Activated CD4-positive, alpha-beta T cell treated with anti-CD3 and anti-CD28 coated beads for 4 hours (primary cell): ENCODE measurements around the gene MAP3K10.
"Not testable (repeated sequence)": the region's sequence is repeated elsewhere in the genome, so short reads cannot be mapped to it uniquely, and the experiment has no call there.

ENCODE experiments used
- DNase-seq, 2 donors: peaks; one replicate each; pipeline ENCODE4 v3.0.0-alpha.2; 2020

MAP3K10 gene

DNA sequence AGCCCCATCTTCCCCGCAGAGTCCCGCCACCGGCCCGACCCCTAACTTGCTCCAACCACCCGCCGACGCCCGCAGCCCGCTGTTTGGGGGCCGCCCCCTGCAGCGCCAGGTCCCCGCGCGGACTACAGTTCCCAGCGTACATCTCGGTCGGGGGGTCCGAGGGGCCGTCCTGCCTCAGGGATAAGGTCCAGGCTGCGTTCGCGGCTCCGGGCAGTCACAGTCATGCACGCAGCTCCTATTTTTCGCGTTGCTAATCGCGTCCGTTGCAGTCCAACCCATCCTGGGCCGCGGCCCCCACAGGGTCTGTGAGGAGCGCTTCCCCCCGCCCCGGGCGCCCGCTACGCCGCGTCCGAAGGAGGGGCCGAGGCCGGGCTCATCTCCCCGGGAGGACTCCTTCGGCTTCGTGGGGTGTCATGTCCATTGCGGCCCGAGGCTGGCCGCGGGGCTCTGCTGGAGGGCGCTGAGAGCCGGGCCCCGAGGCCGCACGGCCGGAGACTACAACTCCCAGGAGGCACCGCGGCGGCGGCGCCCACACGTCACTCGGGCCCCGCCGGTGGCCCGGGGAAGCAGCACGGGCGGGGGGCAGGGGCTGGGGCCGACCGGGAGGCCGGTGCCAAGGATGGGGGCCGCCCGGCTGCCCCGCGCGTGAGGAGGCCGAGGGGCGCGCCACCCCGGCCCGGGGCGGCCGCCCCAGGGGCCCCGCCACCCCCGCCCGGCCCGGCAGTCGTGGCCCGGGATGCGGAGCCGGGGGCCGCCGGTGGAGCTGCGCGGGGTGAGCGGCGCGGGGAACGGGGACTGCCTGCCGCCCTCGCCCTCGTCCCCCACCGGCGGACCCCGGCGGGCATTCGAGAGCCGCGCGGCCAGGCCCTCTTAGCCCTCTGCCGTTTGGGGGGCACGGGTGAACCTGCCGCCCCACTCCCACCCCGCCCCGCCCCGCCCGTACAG lies at the start of gene MAP3K10:
Gene MAP3K10 (plus strand): TSS at position 536 of the 945 bp plus-strand sequence. CDS start 606 bp downstream, outside the sequence.
- peak; percentile 61 to 69 for DNase-seq

DNA sequence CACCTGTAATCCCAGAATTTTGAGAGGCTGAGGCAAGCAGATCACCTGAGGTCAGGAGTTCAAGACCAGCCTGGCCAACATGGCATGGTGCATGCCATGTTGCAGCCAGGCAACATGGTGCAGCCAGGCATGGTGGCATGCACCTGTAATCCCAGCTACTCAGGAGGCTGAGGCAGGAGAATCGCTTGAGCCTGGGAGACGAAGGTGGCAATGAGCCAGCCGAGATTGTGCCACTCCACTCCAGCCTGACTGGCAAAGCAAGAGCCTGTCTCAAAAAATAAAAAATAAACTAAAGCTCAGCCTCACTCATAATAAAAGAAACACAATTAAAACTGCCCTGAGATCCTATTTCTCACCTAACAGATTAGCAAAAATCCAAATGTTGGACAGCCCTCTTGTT lies 49.7 kb upstream of the MAP3K10 start:
- no peak for DNase-seq

- peak; percentile 29 to 41 for DNase-seq
Measured at GRCh38 chr19:40143612-40144011, 47.6 kb upstream of the MAP3K10 start.

GRCh38 chr19:40144151-40144550 lies 47.1 kb upstream of the MAP3K10 start:
- DNase-seq, result peak in 1 of 2 donors; percentile 24

DNA sequence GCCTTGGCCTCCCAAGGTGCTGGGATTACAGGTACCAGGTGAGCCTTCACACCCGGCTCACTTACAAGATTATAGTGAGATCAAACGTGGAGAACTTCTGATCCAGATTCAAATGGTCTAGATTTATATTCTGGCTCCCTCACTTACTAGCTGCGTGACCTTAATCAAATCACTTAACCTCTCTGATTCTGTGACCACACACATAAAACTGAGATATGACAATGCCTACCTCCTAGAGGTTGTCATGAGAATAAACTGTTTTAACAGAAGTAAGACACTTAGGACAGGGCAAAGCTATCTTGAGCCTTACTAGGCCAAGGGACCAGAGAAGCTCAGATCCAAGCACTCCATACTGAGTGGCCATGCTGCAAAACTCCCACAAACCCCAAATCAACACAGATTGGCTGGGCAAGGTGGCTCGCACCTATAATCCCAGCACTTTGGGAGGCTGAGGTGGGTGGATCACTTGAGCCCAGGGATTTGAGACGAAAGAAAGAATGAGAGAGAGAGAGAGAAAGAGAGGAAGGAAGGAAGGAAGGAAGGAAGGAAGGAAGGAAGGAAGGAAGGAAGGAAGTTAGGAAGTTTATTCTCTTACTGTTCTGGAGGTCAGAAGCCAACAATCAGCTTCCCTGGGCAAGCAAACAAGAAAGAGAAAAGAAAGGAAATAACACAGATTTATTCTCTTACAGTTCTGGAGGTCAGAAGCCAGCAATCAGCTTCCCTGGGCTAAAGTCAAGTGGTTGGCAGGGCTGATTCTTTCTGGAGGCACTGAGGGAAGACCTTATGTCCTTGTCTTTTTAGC lies 46.1 kb upstream of the MAP3K10 start:
- no peak for DNase-seq

- DNase-seq, result not testable (repeated sequence)
Measured at GRCh38 chr19:40145749-40146029, 45.5 kb upstream of the MAP3K10 start.

DNA sequence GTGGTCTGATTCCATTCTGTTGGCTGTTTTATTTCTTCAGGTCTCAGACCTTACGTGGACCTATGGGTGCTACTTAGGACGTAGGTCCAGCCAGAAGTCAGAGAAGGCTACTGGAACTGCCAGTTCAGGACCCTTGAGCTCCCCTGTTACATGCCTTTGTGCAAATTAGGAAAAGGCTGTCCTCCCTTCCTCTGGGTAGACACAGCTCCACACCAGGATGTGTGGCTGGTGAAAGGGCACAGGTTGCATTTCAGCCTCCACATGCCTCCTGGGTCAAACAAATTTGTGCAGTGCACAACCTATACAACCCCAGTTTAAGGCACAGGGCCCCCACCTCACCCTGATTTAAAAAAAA lies 43.9 kb upstream of the MAP3K10 start:
- no peak for DNase-seq

- DNase-seq, result no peak
Measured at GRCh38 chr19:40147693-40148347, 43.4 kb upstream of the MAP3K10 start.

DNA sequence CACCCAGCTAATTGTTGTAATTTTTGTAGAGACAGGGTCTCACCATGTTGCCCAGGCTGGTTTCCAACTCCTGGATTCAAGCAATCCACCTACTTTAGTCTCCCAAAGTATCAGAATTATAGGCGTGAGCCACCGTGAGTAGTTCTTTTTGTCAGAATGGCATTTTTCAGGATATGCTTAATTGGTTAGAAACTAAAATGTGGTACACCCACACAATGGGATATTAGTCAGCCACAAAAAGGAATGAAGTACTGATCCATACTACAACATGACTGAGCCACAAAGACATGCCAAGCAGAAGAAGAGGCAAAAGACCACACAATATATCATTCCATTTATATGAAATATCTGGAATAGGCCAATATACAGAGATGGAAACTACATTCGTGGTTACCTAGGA lies 41.7 kb upstream of the MAP3K10 start:
- no peak for DNase-seq

GRCh38 chr19:40150170-40150569 lies 41.1 kb upstream of the MAP3K10 start:
- DNase-seq, result no peak

GRCh38 chr19:40154121-40154680 lies 37.0 kb upstream of the MAP3K10 start:
- DNase-seq, result no peak

DNA sequence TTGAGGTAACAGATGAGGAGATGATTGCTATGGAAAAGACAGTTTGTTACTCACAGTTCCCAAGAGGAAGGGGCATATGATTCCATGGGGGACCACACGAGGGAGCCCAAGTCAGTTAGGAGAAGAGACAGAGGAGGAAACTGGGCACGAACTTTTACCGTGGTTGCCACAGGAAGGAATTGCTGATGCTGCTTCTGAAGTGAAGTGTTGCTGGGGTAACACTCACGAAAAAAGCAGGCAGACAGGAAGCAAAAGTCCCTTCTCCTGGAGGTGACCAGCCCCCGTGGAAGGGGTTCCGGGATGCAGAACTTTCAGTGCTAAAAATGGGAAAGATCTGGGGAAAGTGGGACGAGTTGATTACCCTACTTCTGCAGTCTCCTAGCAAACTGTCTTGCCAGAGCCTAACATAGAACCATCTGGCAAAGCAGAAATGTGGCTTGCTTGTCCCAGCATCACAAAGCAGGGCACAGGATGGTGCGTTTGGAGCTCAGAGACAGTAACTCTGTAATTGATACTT lies 35.4 kb upstream of the MAP3K10 start:
- no peak for DNase-seq

DNA sequence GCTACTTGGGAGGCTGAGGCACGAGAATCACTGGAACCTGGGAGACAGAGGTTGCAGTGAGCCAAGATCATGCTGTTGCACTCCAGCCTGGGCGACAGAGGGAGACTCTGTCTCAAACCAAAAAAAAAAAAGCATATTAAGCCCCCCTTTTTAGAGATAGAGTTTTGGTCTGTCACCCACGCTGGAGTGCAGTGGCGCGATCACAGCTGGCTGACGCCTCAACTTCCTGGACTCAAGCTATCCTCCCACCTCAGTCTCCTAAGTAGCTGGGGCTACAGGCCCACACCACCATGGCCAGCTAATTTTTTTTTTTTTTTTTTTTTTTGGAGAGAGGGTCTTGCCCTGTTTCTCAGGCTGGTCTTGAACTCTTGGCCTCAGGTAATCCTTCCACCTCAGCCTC lies 34.2 kb upstream of the MAP3K10 start:
- DNase-seq, result no peak

GRCh38 chr19:40159744-40160143 lies 31.5 kb upstream of the MAP3K10 start:
- no peak for DNase-seq

DNA sequence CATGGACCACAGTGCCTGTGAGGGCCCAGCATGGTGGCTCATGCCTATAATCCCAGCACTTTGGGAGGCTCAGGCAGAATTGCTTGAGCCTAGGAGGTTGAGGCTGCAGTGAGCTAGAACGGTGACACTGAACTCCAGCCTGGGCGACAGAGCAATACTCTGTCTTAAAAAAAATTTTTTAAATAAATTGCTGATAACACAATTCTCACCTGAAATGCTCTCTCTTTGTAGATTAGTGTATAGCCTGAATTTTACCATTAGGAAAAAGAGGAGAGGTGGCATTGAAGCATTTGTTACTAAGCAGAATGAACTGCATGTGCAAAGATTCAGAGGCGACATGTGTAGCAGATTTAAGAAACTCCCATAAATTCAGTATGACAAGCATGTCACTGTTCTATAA lies 29.1 kb upstream of the MAP3K10 start:
- no peak for DNase-seq

- no peak for DNase-seq
Measured at GRCh38 chr19:40163541-40164129, 27.6 kb upstream of the MAP3K10 start.

GRCh38 chr19:40165362-40165937 lies 25.8 kb upstream of the MAP3K10 start:
- DNase-seq, result peak; percentile 27 to 51

- not testable (repeated sequence) for DNase-seq
Measured at GRCh38 chr19:40169482-40170302, 21.5 kb upstream of the MAP3K10 start.

DNA sequence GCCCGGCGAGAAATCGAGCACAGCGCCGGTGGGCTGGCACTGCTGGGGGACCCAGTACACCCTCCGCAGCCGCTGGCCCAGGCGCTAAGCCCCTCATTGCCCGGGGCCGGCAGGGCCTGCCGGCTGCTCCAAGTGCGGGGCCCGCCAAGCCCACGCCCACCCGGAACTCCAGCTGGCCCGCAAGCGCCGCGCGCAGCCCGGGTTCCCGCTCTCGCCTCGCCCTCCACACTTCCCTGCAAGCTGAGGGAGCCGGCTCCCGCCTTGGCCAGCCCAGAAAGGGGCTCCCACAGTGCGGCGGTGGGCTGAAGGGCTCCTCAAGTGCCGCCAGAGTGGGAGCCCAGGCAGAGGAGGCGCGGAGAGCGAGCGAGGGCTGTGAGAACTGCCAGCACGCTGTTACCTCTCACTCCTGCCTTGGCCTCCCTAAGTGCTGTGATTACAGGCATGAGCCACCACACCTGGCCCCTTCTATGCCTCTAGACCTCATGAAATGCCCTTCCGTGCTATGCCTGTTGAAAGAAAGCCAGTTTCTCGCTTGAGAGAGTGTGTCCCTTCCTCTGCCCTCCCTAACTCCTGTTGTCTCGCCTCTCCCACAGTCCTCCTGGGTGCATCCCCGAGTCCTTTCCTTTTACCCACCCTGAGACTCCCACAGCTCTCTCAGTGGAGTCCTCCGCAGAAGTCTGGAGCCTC lies 20.8 kb upstream of the MAP3K10 start:
- not testable (repeated sequence) for DNase-seq

DNA sequence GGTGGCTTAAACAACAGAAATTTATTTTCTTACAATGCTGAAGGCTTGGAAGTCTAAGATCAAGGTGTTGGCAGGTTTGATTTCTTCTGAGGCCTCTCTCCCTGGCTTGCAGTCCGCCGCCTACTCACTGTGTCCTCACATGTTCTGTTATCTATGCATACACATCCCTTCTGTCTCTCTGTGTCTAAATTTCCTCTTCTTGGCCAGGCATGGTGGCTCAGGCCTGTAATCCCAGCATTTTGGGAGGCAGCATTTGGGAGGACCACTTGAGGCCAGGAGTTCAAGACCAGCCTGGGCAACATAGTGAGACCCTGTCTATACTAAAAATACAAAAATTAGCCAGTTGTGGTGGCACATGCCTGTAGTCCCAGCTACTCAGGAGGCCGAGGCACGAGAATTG lies 19.9 kb upstream of the MAP3K10 start:
- not testable (repeated sequence) for DNase-seq

DNA sequence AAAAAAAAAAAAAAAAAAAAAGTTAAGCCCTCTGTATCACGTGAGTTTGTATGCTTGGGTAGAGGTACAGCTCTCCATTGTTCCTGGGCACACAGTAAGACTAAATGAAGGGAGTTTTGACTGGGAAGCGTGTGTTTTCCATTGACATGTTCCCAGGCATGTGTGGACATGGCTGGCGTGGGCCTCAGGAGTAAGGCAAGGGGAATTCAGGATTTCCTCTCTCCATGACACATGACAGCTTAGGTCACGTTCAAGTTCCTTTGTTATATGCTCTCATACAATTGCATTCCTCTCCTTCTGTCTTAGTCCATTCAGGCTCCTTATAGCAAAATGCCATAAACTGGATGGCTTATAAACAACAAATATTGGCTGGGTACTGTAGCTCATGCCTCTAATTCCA lies 17.1 kb upstream of the MAP3K10 start:
- no peak for DNase-seq
